Measurements from ENCODE around the gene CFAP54. TPM values are rescaled to one million over a fixed set of nuclear protein-coding genes. Genes with fewer than 3 reads are reported as not detected.

CFAP54 gene
- total and polyA plus RNA-seq, 2 of the 4 experiments (the other 2 are of a cell fraction): 0.18 to 0.41 TPM

GRCh38 chr12:96880220-96880619 is 390.8 kb downstream of the CFAP54 start:
- H3K18ac ChIP-seq (ENCODE audit: low read depth, low read length): no peak overlapping the region
- H4K20me1 ChIP-seq (ENCODE audit: insufficient read depth, low read length): no peaks in the 10 kb centered on the region
- H3K4me1 ChIP-seq (ENCODE audit: control insufficient read depth, insufficient read depth, low read length): peaks cover 11% of the 10 kb centered on the region
- H3K23ac ChIP-seq (ENCODE audit: low read depth, low read length): no peak overlapping the region
- H3K4ac ChIP-seq (ENCODE audit: low read depth, low read length): no peak overlapping the region
- peaks cover 12% of the 10 kb centered on the region for H3K9me1 ChIP-seq (ENCODE audit: insufficient read depth, low read length)
- H3K9me3 ChIP-seq (ENCODE audit: control insufficient read depth, insufficient read depth, low read length): no peaks in the 10 kb centered on the region
- H3K36me3 ChIP-seq (ENCODE audit: control insufficient read depth, insufficient read depth, low read length): no peaks in the 10 kb centered on the region
- H3K9ac ChIP-seq (ENCODE audit: low read depth, low read length): no peak overlapping the region
- H3K4me3 ChIP-seq (ENCODE audit: insufficient read depth, low read depth, low read length): no peak overlapping the region
- intact Hi-C loops (cut with micrococcal nuclease) (no loop called here), in situ Hi-C loops (cut with MboI; ENCODE audit: low sequenced_read_pairs) (no loop called here), dilution Hi-C loops (cut with HindIII; ENCODE audit: low sequenced_read_pairs, unreplicated experiment) (no loop called here)
- CTCF ChIA-PET: no interaction called here
- ATAC-seq (ENCODE audit: low read depth) (no peak), DNase-seq (no peak)
- no peak overlapping the region for H2BK20ac ChIP-seq (ENCODE audit: low read depth, low read length)
- no peaks in the 10 kb centered on the region for H3K27me3 ChIP-seq (ENCODE audit: control insufficient read depth, insufficient read depth, low read length)
- no peak overlapping the region for H2AK9ac ChIP-seq (replicated peaks; ENCODE audit: low read depth, low read length, poor library complexity)
- TF ChIP-seq MAZ (IDR thresholded peaks at IDR 0.05; ENCODE audit: borderline replicate concordance, low read depth, low read length): no peak
- TF ChIP-seq MXI1 (IDR thresholded peaks at IDR 0.05; ENCODE audit: borderline replicate concordance, low read depth, low read length): no peak
- TF ChIP-seq FOS (IDR thresholded peaks at IDR 0.05; ENCODE audit: low read depth, low read length): no peak
- no peak for TF ChIP-seq CHD1 (IDR thresholded peaks at IDR 0.05; ENCODE audit: low read depth, low read length)
- TF ChIP-seq POLR2A (IDR thresholded peaks at IDR 0.05; ENCODE audit: low read depth, low read length): no peak
- TF ChIP-seq, protein P1, sequence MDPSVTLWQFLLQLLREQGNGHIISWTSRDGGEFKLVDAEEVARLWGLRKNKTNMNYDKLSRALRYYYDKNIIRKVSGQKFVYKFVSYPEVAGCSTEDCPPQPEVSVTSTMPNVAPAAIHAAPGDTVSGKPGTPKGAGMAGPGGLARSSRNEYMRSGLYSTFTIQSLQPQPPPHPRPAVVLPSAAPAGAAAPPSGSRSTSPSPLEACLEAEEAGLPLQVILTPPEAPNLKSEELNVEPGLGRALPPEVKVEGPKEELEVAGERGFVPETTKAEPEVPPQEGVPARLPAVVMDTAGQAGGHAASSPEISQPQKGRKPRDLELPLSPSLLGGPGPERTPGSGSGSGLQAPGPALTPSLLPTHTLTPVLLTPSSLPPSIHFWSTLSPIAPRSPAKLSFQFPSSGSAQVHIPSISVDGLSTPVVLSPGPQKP (IDR thresholded peaks at IDR 0.05; ENCODE audit: borderline replicate concordance, low read depth, low read length): no peak
- no peak for TF ChIP-seq CEBPB (IDR thresholded peaks at IDR 0.05; ENCODE audit: low read depth, low read length)
- no peak for TF ChIP-seq MAFK (IDR thresholded peaks at IDR 0.05; ENCODE audit: low read depth, low read length)
- TF ChIP-seq BHLHE40 (IDR thresholded peaks at IDR 0.05; ENCODE audit: low read depth, low read length): no peak
- TF ChIP-seq RFX5 (IDR thresholded peaks at IDR 0.05; ENCODE audit: low read depth, low read length): no peak
- TF ChIP-seq, protein P2, sequence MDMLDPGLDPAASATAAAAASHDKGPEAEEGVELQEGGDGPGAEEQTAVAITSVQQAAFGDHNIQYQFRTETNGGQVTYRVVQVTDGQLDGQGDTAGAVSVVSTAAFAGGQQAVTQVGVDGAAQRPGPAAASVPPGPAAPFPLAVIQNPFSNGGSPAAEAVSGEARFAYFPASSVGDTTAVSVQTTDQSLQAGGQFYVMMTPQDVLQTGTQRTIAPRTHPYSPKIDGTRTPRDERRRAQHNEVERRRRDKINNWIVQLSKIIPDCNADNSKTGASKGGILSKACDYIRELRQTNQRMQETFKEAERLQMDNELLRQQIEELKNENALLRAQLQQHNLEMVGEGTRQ (IDR thresholded peaks at IDR 0.05; ENCODE audit: low read depth, low read length): no peak
- TF ChIP-seq, protein P3, sequence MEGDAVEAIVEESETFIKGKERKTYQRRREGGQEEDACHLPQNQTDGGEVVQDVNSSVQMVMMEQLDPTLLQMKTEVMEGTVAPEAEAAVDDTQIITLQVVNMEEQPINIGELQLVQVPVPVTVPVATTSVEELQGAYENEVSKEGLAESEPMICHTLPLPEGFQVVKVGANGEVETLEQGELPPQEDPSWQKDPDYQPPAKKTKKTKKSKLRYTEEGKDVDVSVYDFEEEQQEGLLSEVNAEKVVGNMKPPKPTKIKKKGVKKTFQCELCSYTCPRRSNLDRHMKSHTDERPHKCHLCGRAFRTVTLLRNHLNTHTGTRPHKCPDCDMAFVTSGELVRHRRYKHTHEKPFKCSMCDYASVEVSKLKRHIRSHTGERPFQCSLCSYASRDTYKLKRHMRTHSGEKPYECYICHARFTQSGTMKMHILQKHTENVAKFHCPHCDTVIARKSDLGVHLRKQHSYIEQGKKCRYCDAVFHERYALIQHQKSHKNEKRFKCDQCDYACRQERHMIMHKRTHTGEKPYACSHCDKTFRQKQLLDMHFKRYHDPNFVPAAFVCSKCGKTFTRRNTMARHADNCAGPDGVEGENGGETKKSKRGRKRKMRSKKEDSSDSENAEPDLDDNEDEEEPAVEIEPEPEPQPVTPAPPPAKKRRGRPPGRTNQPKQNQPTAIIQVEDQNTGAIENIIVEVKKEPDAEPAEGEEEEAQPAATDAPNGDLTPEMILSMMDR (conservative IDR thresholded peaks at IDR 0.05; ENCODE audit: low read depth, low read length): no peak
- TF ChIP-seq RAD21 (IDR thresholded peaks at IDR 0.05; ENCODE audit: low read length): no peak
- no peak for TF ChIP-seq NFE2L2 (IDR thresholded peaks at IDR 0.05; ENCODE audit: low read depth, low read length)
- TF ChIP-seq SMC3 (IDR thresholded peaks at IDR 0.05; ENCODE audit: low read depth, low read length): no peak
- H2BK15ac ChIP-seq (ENCODE audit: low read depth, low read length): no peak overlapping the region
- no peak overlapping the region for H3K4me2 ChIP-seq (ENCODE audit: low read depth, low read length)
- no peak overlapping the region for H2BK5ac ChIP-seq (ENCODE audit: low read depth, low read length, poor library complexity, severe bottlenecking)
- POLR2A ChIA-PET (ENCODE audit: unreplicated experiment): no interaction called here
- no peak overlapping the region for H3K27ac ChIP-seq (ENCODE audit: insufficient read depth, low read length)
- no peak overlapping the region for H4K5ac ChIP-seq (ENCODE audit: low read depth, low read length)
- H2BK120ac ChIP-seq (ENCODE audit: low read depth, low read length): no peak overlapping the region
- H2AFZ ChIP-seq (replicated peaks; ENCODE audit: low read length, poor library complexity): no peak overlapping the region
- H3K56ac ChIP-seq (ENCODE audit: extremely low read depth, insufficient read depth, low read length): no peak overlapping the region
- no TSS peak for BruUV-seq (replicated peaks)
- H4K8ac ChIP-seq (ENCODE audit: low read depth in 2 of 2, low read length in 2 of 2): no peak overlapping the region
- WGBS, 2 experiments (ENCODE audit: extremely low coverage in 2 of 2, insufficient read length in 1 of 2): 100% methylated on average over 1 of the region's 3 CpGs; no CpG with 5 or more reads in 1 of the 2 experiments
- no peak overlapping the region for H4K91ac ChIP-seq (ENCODE audit: insufficient read depth, low read depth, low read length)
- H3K14ac ChIP-seq (replicated peaks; ENCODE audit: low read depth, low read length): no peak overlapping the region
- no peak overlapping the region for H2AK5ac ChIP-seq (ENCODE audit: low read depth, low read length)
- H3K79me1 ChIP-seq (ENCODE audit: low read depth in 1 of 2, low read length in 2 of 2): no peaks in the 10 kb centered on the region

Measured in IMR-90 (cell line).